ENCODE measurements around the gene SYNJ2.

DNA sequence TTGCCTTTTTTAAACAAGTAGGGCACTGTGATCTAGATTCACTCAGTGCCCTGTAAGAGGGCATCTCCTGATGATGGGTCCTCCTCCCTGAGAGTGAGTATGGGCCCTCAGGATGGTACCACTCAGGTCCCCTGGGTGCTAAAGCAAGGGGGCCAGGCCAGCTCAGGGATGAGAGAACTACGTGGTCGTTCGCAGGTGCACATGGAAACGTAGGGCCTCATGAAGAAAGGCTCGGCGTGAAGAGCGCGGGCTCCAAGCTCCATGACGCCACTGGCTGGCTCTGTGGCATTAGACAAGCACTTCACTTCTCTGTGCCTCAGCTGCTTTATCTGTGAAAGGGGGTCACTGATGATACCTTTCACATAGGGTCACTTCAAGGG is 50.7 kb downstream of the SYNJ2 start:
- no peak for TF ChIP-seq EZH2phosphoT487 (IDR thresholded peaks at IDR 0.05; ENCODE audit: low read length)
- TF ChIP-seq, protein P1, sequence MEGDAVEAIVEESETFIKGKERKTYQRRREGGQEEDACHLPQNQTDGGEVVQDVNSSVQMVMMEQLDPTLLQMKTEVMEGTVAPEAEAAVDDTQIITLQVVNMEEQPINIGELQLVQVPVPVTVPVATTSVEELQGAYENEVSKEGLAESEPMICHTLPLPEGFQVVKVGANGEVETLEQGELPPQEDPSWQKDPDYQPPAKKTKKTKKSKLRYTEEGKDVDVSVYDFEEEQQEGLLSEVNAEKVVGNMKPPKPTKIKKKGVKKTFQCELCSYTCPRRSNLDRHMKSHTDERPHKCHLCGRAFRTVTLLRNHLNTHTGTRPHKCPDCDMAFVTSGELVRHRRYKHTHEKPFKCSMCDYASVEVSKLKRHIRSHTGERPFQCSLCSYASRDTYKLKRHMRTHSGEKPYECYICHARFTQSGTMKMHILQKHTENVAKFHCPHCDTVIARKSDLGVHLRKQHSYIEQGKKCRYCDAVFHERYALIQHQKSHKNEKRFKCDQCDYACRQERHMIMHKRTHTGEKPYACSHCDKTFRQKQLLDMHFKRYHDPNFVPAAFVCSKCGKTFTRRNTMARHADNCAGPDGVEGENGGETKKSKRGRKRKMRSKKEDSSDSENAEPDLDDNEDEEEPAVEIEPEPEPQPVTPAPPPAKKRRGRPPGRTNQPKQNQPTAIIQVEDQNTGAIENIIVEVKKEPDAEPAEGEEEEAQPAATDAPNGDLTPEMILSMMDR (IDR thresholded peaks at IDR 0.05; ENCODE audit: low read length) = no peak

All from MM.1S (cell line).